AG08396 (cell line): ENCODE measurements around the gene RHOF.
"Not testable (repeated sequence)": the region's sequence is repeated elsewhere in the genome, so short reads cannot be mapped to it uniquely, and the experiment has no call there.

Experiments used
- DNase-seq: peaks from one replicate; pipeline ENCODE4 v3.0.0; 2012; ENCODE audit warnings: low spot score, mixed read lengths

The RHOF gene

DNA sequence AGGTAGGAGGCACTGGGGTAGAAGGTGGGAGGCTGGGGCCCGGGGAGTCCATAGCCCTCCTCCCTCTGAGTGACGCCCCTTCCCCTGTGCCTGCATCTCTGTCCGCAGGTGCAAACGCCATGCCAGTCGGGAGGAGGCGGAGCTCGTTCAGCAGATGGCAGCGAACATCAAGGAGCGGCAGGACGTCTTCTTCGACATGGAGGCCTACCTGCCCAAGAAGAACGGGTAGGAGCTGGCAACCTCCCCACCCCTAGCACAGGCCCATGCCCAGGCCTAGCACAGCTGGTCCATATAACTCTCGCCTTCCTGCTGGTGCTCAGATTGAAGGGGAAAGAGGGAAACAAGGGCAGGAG lies 45.3 kb downstream of the RHOF start:
- no peak for DNase-seq

DNA sequence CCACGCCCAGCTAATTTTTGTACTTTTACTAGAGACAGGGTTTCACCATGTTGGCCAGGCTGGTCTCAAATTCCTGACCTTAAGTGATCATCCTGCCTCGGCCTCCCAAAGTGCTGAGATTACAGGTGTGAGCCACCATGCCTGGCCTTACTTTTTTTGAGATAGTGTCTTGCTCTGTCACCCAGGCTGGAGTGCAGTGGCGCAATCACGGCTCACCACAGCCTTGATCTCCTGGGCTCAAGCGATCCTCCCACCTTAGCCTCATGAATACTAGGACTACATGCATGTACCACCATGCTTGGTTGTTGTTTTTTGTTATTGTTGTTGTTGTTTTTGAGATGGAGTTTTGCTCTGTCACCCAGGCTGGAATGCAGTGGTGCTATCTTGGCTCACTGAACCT lies 47.9 kb downstream of the RHOF start:
- DNase-seq = not testable (repeated sequence)

DNA sequence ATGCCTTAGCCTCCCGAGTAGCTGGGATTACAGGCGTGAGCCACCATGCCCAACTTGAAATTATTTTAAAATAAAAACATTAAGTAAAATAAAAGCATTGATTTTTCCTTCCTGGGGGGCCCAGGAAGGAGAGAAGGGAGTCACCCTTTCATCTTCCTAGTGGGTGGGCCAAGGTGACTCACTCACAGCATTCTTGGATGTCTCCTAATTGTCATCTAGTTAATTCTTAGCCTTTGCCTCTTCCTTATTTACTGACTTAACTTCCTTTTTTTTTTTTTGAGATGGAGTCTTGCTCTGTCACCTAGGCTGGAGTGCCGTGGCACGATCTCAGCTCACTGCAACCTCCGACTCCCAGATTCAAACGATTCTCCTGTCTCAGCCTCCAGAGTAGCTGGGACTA lies 51.7 kb downstream of the RHOF start:
- no peak for DNase-seq

DNA sequence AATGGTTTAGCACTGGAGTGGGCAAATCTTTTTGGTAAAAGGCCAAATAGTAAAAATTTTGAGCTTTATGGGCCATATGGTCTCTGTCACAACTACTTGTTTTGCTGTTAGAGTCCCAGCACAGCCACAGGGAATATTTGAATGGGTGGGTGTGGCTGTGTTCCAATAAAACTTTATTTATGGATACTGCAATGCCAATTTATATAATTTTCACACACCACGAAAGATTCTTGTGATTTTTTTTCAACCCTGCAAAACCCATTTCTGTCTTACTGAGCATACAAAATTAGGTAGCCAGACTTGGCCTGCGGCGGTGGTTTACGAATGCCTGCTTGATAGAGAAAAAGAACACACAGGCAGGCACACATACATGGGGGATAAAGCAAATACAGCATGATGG lies 52.6 kb downstream of the RHOF start:
- DNase-seq = no peak

DNA sequence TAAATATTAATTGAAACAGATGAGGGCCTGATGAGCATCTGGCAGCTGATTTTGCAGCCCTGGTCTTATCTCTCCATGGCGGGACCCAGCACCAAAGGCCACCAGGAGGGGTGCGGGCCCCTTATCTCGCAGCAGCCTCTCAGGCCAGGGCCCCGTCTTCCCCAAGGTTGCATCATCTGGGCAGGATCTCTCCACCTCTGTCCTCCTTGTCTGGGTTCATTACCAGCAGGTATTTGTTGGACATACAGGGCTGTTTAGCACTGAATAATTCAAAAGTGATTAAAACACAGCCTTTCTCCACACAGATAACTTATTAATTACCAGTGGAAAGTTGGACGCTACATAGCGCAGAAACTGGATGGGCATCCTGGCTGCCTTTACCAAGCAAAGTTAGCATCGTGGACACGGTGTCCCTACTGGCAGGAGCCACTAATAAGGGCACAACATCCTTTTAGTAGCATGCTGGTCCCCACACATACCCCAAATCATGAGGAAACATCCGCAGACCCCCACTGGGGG lies 55.1 kb downstream of the RHOF start:
- DNase-seq = no peak

DNA sequence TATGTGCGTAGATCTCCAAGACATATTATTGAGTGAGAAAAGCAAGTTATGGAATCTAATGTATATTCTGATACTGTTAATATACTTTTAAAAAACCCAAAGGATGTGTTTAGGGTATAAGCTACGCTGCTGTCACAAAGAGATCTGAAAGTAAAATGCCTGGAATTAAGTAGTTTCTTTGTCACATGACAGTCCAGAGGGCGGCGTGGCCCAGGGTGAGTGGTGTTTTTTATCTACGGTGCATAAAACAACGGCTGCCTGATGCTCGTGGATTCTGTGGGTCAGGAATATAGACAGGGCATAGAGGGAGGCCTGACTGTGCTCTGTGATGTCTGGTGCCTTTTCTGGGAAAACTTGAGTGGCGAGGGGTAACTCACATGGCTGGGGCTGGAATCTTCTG lies 59.6 kb downstream of the RHOF start:
- DNase-seq = no peak

DNA sequence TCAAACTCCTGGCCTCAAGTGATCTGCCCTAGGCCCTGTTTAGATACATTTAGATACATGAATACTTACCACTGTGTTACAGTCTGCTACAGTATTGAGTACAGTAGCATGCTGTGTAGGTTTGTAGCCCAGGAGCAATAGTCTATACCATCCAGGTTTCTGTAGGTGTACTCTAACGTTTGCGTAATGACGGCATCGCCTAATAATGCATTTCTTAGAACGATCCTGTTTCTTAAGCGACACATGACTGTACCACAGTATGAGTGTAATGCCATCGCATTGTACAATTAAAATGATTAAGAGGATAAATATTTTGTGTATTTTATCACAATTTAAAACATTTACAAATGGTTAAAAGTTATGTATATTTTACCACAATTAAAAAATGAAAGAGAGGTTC lies 62.0 kb downstream of the RHOF start:
- DNase-seq = no peak

DNA sequence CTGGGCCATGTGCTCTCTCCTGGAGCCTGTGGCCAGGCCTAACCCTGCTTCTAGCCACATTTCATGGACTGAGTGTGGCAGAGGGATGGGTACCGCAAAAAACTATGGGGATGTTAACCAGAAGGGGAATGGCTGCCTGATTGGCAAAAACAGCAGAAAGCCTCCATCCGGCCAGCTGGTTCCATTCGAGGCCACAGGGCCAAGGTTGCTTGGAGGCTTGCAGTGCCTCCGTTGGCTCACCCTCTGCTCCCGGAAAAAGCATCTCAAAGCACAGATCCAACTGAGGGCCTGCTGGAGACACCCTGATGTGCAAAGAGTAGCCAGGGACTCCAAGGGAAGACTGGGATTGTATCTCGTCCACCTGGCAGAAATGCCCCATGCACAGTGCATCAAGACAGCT lies 64.5 kb downstream of the RHOF start:
- DNase-seq = no peak
